DND-41 (cell line): ENCODE measurements around the gene PRAME.

Experiments
- ATAC-seq: fragments of 200-7000 bp; cut with Tn5 transposase; 3 replicates; pipeline ENCODE4 v1.9.1; 2021; ENCODE audit warnings: low read depth; ENCODE audit not compliant: insufficient read depth
- DNase-seq: peaks from one replicate; pipeline ENCODE4 v3.0.0-alpha.2; 2020
- H2AFZ ChIP-seq: 2 replicates; pipeline ENCODE4 v1.6.0; 2012; ENCODE audit warnings: low read depth, low read length
- H3K27ac ChIP-seq: 2 replicates; pipeline ENCODE4 v1.5.1; 2012; ENCODE audit warnings: low read length, inconsistent platforms
- H3K27me3 ChIP-seq: fragments of 200-600 bp; sonication (generic); 2 replicates; pipeline ENCODE4 v1.6.0; 2012; ENCODE audit warnings: low read length, mild to moderate bottlenecking, inconsistent platforms; ENCODE audit not compliant: insufficient read depth, poor library complexity
- H3K36me3 ChIP-seq: 2 replicates; pipeline ENCODE4 v1.5.1; 2012; ENCODE audit warnings: low read length, inconsistent platforms; ENCODE audit not compliant: insufficient read depth
- H3K4me1 ChIP-seq: 2 replicates; pipeline ENCODE4 v1.5.1; 2012; ENCODE audit warnings: mild to moderate bottlenecking, low read length; ENCODE audit not compliant: insufficient read depth
- H3K4me2 ChIP-seq: 2 replicates; pipeline ENCODE4 v1.6.0; 2012; ENCODE audit warnings: mild to moderate bottlenecking, moderate library complexity, low read length, inconsistent platforms; ENCODE audit not compliant: insufficient read depth
- H3K4me3 ChIP-seq, 2 experiments: fragments of 200-600 bp in 1 of 2; shearing (Covaris generic) in 1 of 2; 2 replicates each; pipeline ENCODE4 v1.5.1; 2012 to 2016; ENCODE audit warnings: inconsistent platforms in 2 of 2, low read length in 2 of 2, mild to moderate bottlenecking in 2 of 2, low read depth in 1 of 2, moderate library complexity in 1 of 2
- H3K79me2 ChIP-seq: 2 replicates; pipeline ENCODE4 v1.6.0; 2012; ENCODE audit warnings: low read length, inconsistent platforms; ENCODE audit not compliant: insufficient read depth
- H3K9ac ChIP-seq: 2 replicates; pipeline ENCODE4 v1.6.0; 2012; ENCODE audit warnings: low read depth, mild to moderate bottlenecking, inconsistent platforms, low read length, moderate library complexity
- H3K9me3 ChIP-seq: 2 replicates; pipeline ENCODE4 v1.5.1; 2012; ENCODE audit warnings: low read length, moderate library complexity, mild to moderate bottlenecking, inconsistent platforms; ENCODE audit not compliant: insufficient read depth, severe bottlenecking
- H4K20me1 ChIP-seq: 2 replicates; pipeline ENCODE4 v1.6.0; 2012; ENCODE audit warnings: low read length; ENCODE audit not compliant: insufficient read depth
- EZH2 ChIP-seq: IDR thresholded peaks from 3 replicates; pipeline ENCODE4 v1.6.1; 2012; ENCODE audit warnings: borderline replicate concordance, low read depth, mild to moderate bottlenecking, moderate library complexity, low read length, inconsistent platforms; ENCODE audit not compliant: severe bottlenecking
- TF ChIP-seq, protein P1 (sequence below): IDR thresholded peaks from 2 replicates; pipeline ENCODE4 v1.5.1; 2012; ENCODE audit warnings: borderline replicate concordance, low read length, moderate library complexity, mild to moderate bottlenecking; ENCODE audit not compliant: poor library complexity, severe bottlenecking; ENCODE audit errors: extremely low read depth

The PRAME gene

GRCh38 chr22:22547692-22548300 lies 11.3 kb downstream of the PRAME start:
- H3K4me2 ChIP-seq: no peak overlapping the region
- H2AFZ ChIP-seq: no peak overlapping the region
- H3K4me3 ChIP-seq: no peak overlapping the region
- no peak for ATAC-seq
- H3K9ac ChIP-seq: no peak overlapping the region
- TF ChIP-seq, protein P1, sequence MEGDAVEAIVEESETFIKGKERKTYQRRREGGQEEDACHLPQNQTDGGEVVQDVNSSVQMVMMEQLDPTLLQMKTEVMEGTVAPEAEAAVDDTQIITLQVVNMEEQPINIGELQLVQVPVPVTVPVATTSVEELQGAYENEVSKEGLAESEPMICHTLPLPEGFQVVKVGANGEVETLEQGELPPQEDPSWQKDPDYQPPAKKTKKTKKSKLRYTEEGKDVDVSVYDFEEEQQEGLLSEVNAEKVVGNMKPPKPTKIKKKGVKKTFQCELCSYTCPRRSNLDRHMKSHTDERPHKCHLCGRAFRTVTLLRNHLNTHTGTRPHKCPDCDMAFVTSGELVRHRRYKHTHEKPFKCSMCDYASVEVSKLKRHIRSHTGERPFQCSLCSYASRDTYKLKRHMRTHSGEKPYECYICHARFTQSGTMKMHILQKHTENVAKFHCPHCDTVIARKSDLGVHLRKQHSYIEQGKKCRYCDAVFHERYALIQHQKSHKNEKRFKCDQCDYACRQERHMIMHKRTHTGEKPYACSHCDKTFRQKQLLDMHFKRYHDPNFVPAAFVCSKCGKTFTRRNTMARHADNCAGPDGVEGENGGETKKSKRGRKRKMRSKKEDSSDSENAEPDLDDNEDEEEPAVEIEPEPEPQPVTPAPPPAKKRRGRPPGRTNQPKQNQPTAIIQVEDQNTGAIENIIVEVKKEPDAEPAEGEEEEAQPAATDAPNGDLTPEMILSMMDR: no peak
- no peak for TF ChIP-seq EZH2
- H4K20me1 ChIP-seq: no peaks in the 10 kb centered on the region
- no peaks in the 10 kb centered on the region for H3K79me2 ChIP-seq
- no peaks in the 10 kb centered on the region for H3K4me1 ChIP-seq
- H3K36me3 ChIP-seq: no peaks in the 10 kb centered on the region
- H3K27ac ChIP-seq: no peak overlapping the region
- no peak for DNase-seq
- H3K27me3 ChIP-seq: peaks cover 12% of the 10 kb centered on the region
- H3K9me3 ChIP-seq: no peaks in the 10 kb centered on the region

GRCh38 chr22:22547226-22547625 lies 11.8 kb downstream of the PRAME start:
- peaks cover 9% of the 10 kb centered on the region for H3K27me3 ChIP-seq
- H3K9me3 ChIP-seq: no peaks in the 10 kb centered on the region
- DNase-seq (no peak), ATAC-seq (no peak)
- H3K36me3 ChIP-seq: no peaks in the 10 kb centered on the region
- TF ChIP-seq, protein P1: no peak
- no peak for TF ChIP-seq EZH2
- H3K4me3 ChIP-seq: no peak overlapping the region
- no peak overlapping the region for H3K27ac ChIP-seq
- no peak overlapping the region for H2AFZ ChIP-seq
- H4K20me1 ChIP-seq: no peaks in the 10 kb centered on the region
- H3K4me1 ChIP-seq: no peaks in the 10 kb centered on the region
- H3K79me2 ChIP-seq: no peaks in the 10 kb centered on the region
- no peak overlapping the region for H3K9ac ChIP-seq
- H3K4me2 ChIP-seq: no peak overlapping the region

GRCh38 chr22:22546490-22546889 lies 12.6 kb downstream of the PRAME start:
- ATAC-seq (no peak), DNase-seq (no peak)
- H3K4me1 ChIP-seq: no peaks in the 10 kb centered on the region
- H2AFZ ChIP-seq: no peak overlapping the region
- TF ChIP-seq, protein P1: no peak
- no peak for TF ChIP-seq EZH2
- no peak overlapping the region for H3K9ac ChIP-seq
- no peaks in the 10 kb centered on the region for H3K79me2 ChIP-seq
- peaks cover 9% of the 10 kb centered on the region for H3K27me3 ChIP-seq
- no peak overlapping the region for H3K27ac ChIP-seq
- H4K20me1 ChIP-seq: no peaks in the 10 kb centered on the region
- no peak overlapping the region for H3K4me3 ChIP-seq
- no peaks in the 10 kb centered on the region for H3K36me3 ChIP-seq
- H3K9me3 ChIP-seq: no peaks in the 10 kb centered on the region
- H3K4me2 ChIP-seq: no peak overlapping the region
